Measurements from ENCODE around the gene UBA5.

Gene UBA5

DNA sequence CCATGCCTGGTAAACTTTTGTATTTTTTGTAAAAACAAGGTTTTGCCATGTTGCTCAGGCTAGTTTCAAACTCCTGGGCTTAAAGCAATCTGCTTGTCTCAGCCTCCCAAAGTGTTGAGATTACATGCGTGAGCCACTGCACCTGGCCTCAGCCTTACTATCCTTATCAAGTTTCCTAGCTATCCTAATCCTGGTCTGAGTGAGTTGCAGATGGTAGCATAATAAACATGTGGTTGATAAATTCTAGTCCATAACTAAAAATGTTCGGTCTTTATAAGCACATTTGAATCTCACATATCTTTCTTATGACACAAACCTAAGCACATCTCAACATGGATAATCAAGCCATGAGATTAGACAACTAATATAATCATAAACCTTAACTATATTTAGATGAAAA is 43.6 kb downstream of the UBA5 start:
- no peak overlapping the region for H3K4me3 ChIP-seq (ENCODE audit: low read length)
- TF ChIP-seq CTCF (conservative IDR thresholded peaks at IDR 0.05; ENCODE audit: low read length), result no peak
- no peak for DNase-seq (ENCODE audit: low read depth)

GRCh38 chr3:132709761-132710160 is 49.6 kb downstream of the UBA5 start:
- no peak for TF ChIP-seq CTCF (conservative IDR thresholded peaks at IDR 0.05; ENCODE audit: low read length)
- H3K4me3 ChIP-seq (ENCODE audit: low read length), result no peak overlapping the region

DNA sequence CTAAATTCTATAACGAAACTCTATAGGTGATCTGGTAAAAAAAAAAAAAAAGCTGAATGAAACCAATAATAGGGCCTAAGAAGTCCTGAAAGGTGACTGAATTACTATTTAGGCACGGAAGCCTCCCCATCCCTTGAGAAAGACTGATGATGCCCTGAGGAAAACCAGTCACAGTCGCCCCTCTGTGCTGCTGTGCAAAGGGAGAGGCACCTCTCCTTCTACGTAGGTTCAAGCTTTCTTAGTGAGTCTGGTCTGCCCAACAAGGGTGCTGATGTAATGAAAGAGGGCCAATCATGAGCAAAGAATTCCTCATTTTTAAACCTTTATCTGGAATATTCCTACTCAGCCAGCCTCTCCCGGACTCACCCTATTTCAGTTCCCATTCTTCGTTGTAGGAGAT is 50.2 kb downstream of the UBA5 start:
- TF ChIP-seq CTCF (conservative IDR thresholded peaks at IDR 0.05; ENCODE audit: low read length), result no peak
- DNase-seq (ENCODE audit: low read depth), result no peak

More at GRCh38 chr3:132709761-132710160, 49.6 kb downstream of the UBA5 start:
- DNase-seq (ENCODE audit: low read depth), result no peak

DNA sequence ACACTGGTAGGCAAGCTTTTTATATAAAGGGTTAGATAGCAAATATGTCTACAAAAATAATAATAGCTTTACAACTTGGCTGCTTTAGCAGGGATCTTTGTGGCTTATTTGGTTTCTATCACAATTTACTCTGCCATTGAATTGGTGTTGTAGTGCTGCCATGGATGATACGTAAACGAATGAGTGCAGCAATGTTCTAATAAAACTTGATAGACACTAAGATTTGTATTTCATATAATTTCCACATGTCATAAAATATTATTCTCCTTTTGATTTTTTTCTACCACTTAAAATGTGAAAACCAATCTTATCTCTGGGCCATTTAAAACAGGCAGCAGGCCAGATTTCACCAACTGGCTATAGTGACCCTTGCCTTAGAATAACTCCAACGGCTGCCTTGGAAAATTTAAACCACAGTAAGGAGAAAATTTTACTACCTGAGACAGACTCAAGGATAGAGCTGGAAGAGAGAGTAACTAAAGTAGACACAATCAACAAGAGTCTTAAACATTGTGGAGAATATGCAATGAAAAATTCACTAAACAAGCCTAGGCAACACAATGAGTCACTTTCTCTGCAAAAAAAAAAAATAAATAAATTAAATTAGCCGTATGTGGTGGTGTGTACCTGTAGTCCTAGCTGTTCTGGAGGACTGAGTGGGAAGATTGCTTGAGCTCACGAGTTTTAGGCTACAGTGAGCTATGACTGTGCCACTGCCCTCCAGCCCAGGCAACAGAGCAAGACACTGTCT is 54.0 kb downstream of the UBA5 start:
- H3K4me3 ChIP-seq (ENCODE audit: low read length), result no peak overlapping the region
- no peak for TF ChIP-seq CTCF (conservative IDR thresholded peaks at IDR 0.05; ENCODE audit: low read length)
- DNase-seq (ENCODE audit: low read depth), result no peak

More for the DNA sequence above, 50.2 kb downstream of the UBA5 start:
- H3K4me3 ChIP-seq (ENCODE audit: low read length), result no peak overlapping the region

DNA sequence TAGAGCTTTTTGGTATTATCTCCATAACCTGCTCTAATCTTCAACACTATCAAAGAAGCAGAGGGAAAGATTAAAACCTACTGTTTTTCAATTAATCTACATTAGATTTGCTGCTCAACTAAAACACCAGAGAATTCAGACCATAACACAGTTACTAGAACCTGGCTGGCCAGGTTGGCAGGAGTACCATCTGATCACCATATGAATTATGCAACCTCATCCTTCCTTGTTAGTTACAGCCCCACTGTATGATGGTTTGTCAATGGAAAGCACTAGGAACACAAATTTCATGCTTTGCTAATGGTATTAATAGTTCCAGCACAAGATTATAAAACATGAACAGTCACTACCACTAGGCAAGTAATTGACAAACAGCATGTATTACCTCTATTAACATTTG is 56.2 kb downstream of the UBA5 start:
- no peak for TF ChIP-seq CTCF (conservative IDR thresholded peaks at IDR 0.05; ENCODE audit: low read length)
- no peak overlapping the region for H3K4me3 ChIP-seq (ENCODE audit: low read length)
- DNase-seq (ENCODE audit: low read depth), result no peak

DNA sequence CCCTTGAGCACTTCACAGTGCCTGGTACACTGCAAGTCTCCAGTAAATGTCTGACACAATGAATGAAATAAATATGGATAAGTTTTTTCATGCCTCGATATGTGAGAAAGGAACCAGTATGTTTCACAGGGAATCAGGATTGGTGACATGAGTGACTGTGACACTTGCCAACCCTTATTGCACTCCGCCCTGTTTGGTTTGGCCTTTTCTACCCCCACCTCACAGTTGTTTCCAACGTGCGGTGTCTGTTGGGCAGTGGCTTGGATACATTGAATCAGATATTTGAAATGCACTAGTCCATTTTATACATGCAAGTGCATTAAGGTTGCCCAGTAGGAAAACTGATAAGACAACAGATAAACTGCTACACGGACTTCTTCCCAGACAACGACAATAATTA is 60.1 kb downstream of the UBA5 start:
- no peak for DNase-seq (ENCODE audit: low read depth)
- peak overlapping the region; percentile 39 for H3K4me3 ChIP-seq (ENCODE audit: low read length)
- no peak for TF ChIP-seq CTCF (conservative IDR thresholded peaks at IDR 0.05; ENCODE audit: low read length)

- peak; percentile 63 for DNase-seq (ENCODE audit: low read depth)
- H3K4me3 ChIP-seq (ENCODE audit: low read length), result peak overlapping the region; percentile 80
Observed at GRCh38 chr3:132721479-132722164, 61.5 kb downstream of the UBA5 start.

More at GRCh38 chr3:132721479-132722164, 61.5 kb downstream of the UBA5 start:
- peak; percentile 33 for TF ChIP-seq CTCF (conservative IDR thresholded peaks at IDR 0.05; ENCODE audit: low read length)

Data from AG10803 (cell line).